SK-N-MC (cell line): Measurements from ENCODE around the gene TAF1B.

Source experiments
- EZH2 ChIP-seq: fragments of 200-600 bp; sonication (generic); IDR thresholded peaks from one replicate; pipeline ENCODE4 v1.6.1; 2017; ENCODE audit warnings: antibody characterized with exemption
- FOXP2 ChIP-seq: optimal IDR thresholded peaks from 2 replicates; pipeline ENCODE3; 2011; ENCODE audit warnings: mild to moderate bottlenecking, moderate library complexity; ENCODE audit not compliant: insufficient read depth; ENCODE audit errors: extremely low read length, control extremely low read depth
- POLR2AphosphoS5 ChIP-seq: IDR thresholded peaks from 2 replicates; pipeline ENCODE4 v1.6.1; 2012; ENCODE audit warnings: mild to moderate bottlenecking, low read depth, low read length, borderline replicate concordance

GRCh38 chr2:9799729-9800632 is 43.3 kb upstream of the TAF1B start:
- TF ChIP-seq EZH2 (no peak), POLR2AphosphoS5 (no peak), FOXP2 (no peak)
